ENCODE results near the gene CCDC181. TPM values are rescaled to one million over a fixed set of nuclear protein-coding genes. Genes with fewer than 3 reads are reported as not detected.

The CCDC181 gene
- total RNA-seq, 3 donors from 2014 or later: 0.66 to 0.73 TPM; not detected in 1

DNA sequence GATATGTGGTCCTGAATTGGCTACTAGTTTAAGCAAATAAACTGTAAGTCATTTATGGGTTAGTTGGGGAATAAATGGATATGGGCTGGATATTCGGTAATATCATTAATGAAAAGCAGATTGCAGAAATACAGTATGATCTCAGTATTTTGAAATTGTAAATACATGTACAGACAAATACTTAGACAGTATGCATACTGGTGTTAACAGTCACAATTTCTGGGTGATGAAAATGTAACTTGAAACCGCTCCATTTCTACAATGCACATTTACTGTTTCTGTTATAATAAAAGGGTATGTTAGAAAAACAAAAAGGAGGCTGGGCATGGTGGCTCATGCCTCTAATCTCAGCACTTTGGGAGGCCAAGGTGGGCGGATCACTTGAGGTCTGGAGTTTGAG is 31.3 kb downstream of the CCDC181 start:
- H3K36me3 ChIP-seq: peaks cover 12% of the 10 kb centered on the region

DNA sequence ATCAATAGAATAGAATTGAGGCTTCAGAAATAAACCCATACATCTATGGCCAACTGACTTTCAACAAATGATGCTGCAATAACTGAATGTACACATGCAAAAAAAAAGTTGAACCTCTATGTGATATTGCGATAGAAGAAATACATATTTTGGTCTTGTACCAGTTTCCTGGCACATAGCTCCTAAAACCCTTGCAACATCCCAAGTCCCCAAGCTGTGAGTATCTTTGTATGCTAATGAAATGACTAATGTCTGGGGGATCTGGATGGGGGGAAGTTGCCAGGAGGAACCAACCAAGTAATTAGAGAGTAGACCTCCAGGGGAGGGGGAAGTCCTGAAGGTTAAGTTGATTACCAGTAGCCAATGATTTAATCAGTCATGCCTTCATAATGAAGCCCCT is 34.9 kb downstream of the CCDC181 start:
- Histone ChIP-seq H3K4me3 (no peak overlapping the region), H3K27me3 (no peaks in the 10 kb centered on the region), H3K9me3 (no peaks in the 10 kb centered on the region), H3K4me1 (no peaks in the 10 kb centered on the region), H3K36me3 (peaks cover 15% of the 10 kb centered on the region), H3K27ac (no peak overlapping the region)
- intact Hi-C loops (cut with DNase I; ENCODE audit: low total_unique reads): no loop called here
- TF ChIP-seq POLR2AphosphoS5 (IDR thresholded peaks at IDR 0.05) (no peak), POLR2A (IDR thresholded peaks at IDR 0.05) (no peak)
- TF ChIP-seq, protein P1, sequence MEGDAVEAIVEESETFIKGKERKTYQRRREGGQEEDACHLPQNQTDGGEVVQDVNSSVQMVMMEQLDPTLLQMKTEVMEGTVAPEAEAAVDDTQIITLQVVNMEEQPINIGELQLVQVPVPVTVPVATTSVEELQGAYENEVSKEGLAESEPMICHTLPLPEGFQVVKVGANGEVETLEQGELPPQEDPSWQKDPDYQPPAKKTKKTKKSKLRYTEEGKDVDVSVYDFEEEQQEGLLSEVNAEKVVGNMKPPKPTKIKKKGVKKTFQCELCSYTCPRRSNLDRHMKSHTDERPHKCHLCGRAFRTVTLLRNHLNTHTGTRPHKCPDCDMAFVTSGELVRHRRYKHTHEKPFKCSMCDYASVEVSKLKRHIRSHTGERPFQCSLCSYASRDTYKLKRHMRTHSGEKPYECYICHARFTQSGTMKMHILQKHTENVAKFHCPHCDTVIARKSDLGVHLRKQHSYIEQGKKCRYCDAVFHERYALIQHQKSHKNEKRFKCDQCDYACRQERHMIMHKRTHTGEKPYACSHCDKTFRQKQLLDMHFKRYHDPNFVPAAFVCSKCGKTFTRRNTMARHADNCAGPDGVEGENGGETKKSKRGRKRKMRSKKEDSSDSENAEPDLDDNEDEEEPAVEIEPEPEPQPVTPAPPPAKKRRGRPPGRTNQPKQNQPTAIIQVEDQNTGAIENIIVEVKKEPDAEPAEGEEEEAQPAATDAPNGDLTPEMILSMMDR (IDR thresholded peaks at IDR 0.05): no peak
- no peak for DNase-seq (ENCODE audit: low spot score in 2 of 2)

More for the DNA sequence above, 31.3 kb downstream of the CCDC181 start:
- Histone ChIP-seq H3K27ac (no peak overlapping the region), H3K4me1 (no peaks in the 10 kb centered on the region), H3K27me3 (no peaks in the 10 kb centered on the region), H3K9me3 (peaks cover 0 to 1% of the 10 kb centered on the region in 2 donors), H3K4me3 (no peak overlapping the region)
- intact Hi-C loops (cut with DNase I; ENCODE audit: low total_unique reads): no loop called here
- DNase-seq (ENCODE audit: low spot score in 2 of 2): no peak
- TF ChIP-seq, protein P1 (IDR thresholded peaks at IDR 0.05): no peak
- TF ChIP-seq POLR2AphosphoS5 (IDR thresholded peaks at IDR 0.05) (no peak), POLR2A (IDR thresholded peaks at IDR 0.05) (no peak)

DNA sequence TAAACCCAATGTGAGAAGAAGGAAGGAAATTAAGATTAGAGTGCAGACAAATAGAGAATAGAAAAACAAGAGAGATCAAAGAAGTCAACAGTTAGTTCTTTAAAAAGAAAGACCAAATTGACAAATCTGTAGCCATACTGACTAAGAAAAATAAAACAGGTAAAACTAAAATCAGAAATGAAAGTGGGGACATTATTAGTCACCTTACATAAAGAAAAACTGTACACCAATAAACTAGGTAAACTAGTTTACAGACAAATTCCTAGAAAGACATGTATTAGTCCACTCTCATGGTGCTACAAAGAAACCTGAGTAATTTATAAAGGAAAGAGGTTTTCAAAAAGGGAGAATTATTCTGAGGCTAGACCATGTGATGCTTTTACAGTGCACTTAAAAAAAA is 37.0 kb downstream of the CCDC181 start:
- TF ChIP-seq POLR2A (IDR thresholded peaks at IDR 0.05) (no peak), POLR2AphosphoS5 (IDR thresholded peaks at IDR 0.05) (no peak)
- TF ChIP-seq, protein P1 (IDR thresholded peaks at IDR 0.05): no peak
- intact Hi-C loops (cut with DNase I; ENCODE audit: low total_unique reads): no loop called here
- Histone ChIP-seq H3K36me3 (peaks cover 20% of the 10 kb centered on the region), H3K27me3 (no peaks in the 10 kb centered on the region), H3K9me3 (no peaks in the 10 kb centered on the region), H3K4me1 (no peaks in the 10 kb centered on the region), H3K27ac (no peak overlapping the region), H3K4me3 (no peak overlapping the region)
- DNase-seq (ENCODE audit: low spot score in 2 of 2): no peak

DNA sequence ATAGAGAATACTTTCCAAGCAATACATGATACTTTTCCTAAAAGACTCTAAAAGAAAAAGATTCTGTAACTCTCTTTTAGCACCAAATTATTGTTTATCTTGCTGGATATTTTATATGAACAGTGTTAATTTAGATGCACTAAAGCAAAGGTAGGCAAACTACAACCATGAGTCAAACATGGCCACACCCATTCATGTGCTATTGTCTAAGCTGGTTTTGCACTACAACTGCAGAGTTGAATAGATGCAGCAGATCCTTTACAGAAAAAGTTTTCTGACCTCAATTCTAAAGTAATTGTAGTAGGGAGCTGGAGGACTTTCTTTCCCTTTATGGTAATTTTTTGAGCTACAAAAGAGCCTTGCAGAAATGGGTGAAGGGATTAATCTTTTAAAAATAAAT is 39.9 kb downstream of the CCDC181 start:
- no peak for TF ChIP-seq POLR2AphosphoS5 (IDR thresholded peaks at IDR 0.05)
- no peak for TF ChIP-seq POLR2A (IDR thresholded peaks at IDR 0.05)
- TF ChIP-seq, protein P1 (IDR thresholded peaks at IDR 0.05): no peak
- H3K36me3 ChIP-seq: peaks cover 10% of the 10 kb centered on the region
- DNase-seq (ENCODE audit: low spot score in 2 of 2): no peak
- H3K4me3 ChIP-seq: no peak overlapping the region
- intact Hi-C loops (cut with DNase I; ENCODE audit: low total_unique reads): no loop called here
- H3K4me1 ChIP-seq: no peaks in the 10 kb centered on the region
- no peaks in the 10 kb centered on the region for H3K9me3 ChIP-seq
- H3K27me3 ChIP-seq: no peaks in the 10 kb centered on the region
- H3K27ac ChIP-seq: no peak overlapping the region

DNA sequence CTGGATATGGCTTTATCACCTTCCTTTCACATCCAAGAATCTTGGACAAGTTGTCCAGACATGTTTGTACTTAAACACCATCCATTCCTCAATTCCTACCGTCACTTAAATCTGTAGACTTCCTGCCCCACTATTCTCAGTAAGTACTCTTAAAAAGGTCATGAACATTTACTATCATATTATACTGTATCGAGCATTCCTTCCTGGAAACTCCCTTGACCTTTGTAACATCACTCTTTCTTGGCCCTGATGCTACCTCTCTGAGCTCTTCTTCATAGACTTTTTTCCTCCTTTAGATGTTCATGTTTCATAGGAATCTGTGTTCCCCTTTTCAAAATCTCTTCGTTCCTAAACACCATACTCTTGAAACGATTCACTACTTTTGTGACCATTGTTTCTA is 43.8 kb downstream of the CCDC181 start:
- DNase-seq (ENCODE audit: low spot score in 2 of 2): no peak
- no peak overlapping the region for H3K4me3 ChIP-seq
- H3K4me1 ChIP-seq: no peaks in the 10 kb centered on the region
- H3K9me3 ChIP-seq: no peaks in the 10 kb centered on the region
- no peaks in the 10 kb centered on the region for H3K27me3 ChIP-seq
- H3K27ac ChIP-seq: no peak overlapping the region
- intact Hi-C loops (cut with DNase I; ENCODE audit: low total_unique reads): no loop called here
- peaks cover 12% of the 10 kb centered on the region for H3K36me3 ChIP-seq
- TF ChIP-seq POLR2AphosphoS5 (IDR thresholded peaks at IDR 0.05) (no peak), POLR2A (IDR thresholded peaks at IDR 0.05) (no peak)
- TF ChIP-seq, protein P1 (IDR thresholded peaks at IDR 0.05): no peak
